GM21619 (cell line): Measurements from ENCODE around the gene CENPV.
"Not testable (repeated sequence)": the region's sequence is repeated elsewhere in the genome, so short reads cannot be mapped to it uniquely, and the experiment has no call there.

Experiments
- ATAC-seq: cut with Tn5 transposase; IDR thresholded peaks from one replicate; pipeline ENCODE4 v1.9.1; 2021; ENCODE audit not compliant: unreplicated experiment

The CENPV gene

GRCh38 chr17:16353317-16354174, at the start of gene CENPV:
CENPV (minus strand) TSS chr17:16353469; CDS start chr17:16353436, 33 bp downstream.
- ATAC-seq = peak; percentile 57

- ATAC-seq = peak; percentile 80
Measured at GRCh38 chr17:16398270-16399267, 45.3 kb upstream of the CENPV start.

- not testable (repeated sequence) for ATAC-seq
Measured at GRCh38 chr17:16396693-16397092, 43.4 kb upstream of the CENPV start.

- ATAC-seq = not testable (repeated sequence)
Measured at GRCh38 chr17:16395887-16396286, 42.6 kb upstream of the CENPV start.

- not testable (repeated sequence) for ATAC-seq
Measured at GRCh38 chr17:16392491-16392890, 39.2 kb upstream of the CENPV start.

GRCh38 chr17:16391451-16391850, 38.2 kb upstream of the CENPV start:
- ATAC-seq = no peak

- not testable (repeated sequence) for ATAC-seq
Measured at GRCh38 chr17:16386126-16386507, 32.8 kb upstream of the CENPV start.

- ATAC-seq = no peak
Measured at GRCh38 chr17:16384557-16384956, 31.3 kb upstream of the CENPV start.

- ATAC-seq = no peak
Measured at GRCh38 chr17:16383772-16384287, 30.6 kb upstream of the CENPV start.

- ATAC-seq = no peak
Measured at GRCh38 chr17:16383216-16383615, 29.9 kb upstream of the CENPV start.

GRCh38 chr17:16381496-16381820, 28.2 kb upstream of the CENPV start:
- ATAC-seq = no peak

- peak; percentile 86 for ATAC-seq
Measured at GRCh38 chr17:16380640-16381495, 27.6 kb upstream of the CENPV start, which contains the start of gene UBB. UBB (plus strand) TSS chr17:16381091; CDS start chr17:16381908, 817 bp downstream.

GRCh38 chr17:16379654-16380053, 26.4 kb upstream of the CENPV start:
- ATAC-seq = no peak

GRCh38 chr17:16378636-16379282, 25.5 kb upstream of the CENPV start:
- no peak for ATAC-seq

- ATAC-seq = no peak
Measured at GRCh38 chr17:16377941-16378341, 24.7 kb upstream of the CENPV start.

- no peak for ATAC-seq
Measured at GRCh38 chr17:16374146-16374938, 21.1 kb upstream of the CENPV start.

- no peak for ATAC-seq
Measured at GRCh38 chr17:16371742-16372141, 18.5 kb upstream of the CENPV start.

GRCh38 chr17:16364625-16365024, 11.4 kb upstream of the CENPV start:
- ATAC-seq = no peak
